ENCODE measurements around the gene MEIKIN. TPM values are rescaled to one million over a fixed set of nuclear protein-coding genes. Genes with fewer than 3 reads are reported as not detected.

Gene MEIKIN
- total RNA-seq, 1 donor: not detected

DNA sequence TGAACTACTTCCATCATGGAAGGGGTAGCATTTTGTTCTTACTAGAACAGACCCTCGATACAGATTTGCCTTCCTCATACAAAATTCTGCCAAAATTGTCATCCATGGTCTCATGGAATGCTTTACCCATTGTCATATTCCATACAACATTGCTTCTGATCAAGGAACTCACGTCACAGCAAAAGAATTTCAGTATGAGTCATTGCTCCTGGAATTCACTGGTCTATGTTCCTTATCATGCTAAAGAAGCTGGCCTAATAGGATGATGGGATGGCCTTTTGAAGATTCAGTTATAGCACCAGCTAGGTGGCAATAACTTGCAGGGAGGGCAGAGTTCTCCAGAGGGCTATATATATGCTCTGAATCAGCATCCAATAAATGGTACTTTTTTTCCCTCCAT, 130.5 kb downstream of the MEIKIN start:
- no peak overlapping the region for H3K27ac ChIP-seq (ENCODE audit: low read depth, low read length)
- no peak overlapping the region for H2AFZ ChIP-seq (ENCODE audit: low read length)
- H3K27me3 ChIP-seq (ENCODE audit: insufficient read depth, low read length): no peaks in the 10 kb centered on the region

GRCh38 chr5:131812371-131813160, 132.9 kb downstream of the MEIKIN start:
- Histone ChIP-seq H3K4me2 (ENCODE audit: insufficient read depth, low read length) (no peak overlapping the region), H4K20me1 (ENCODE audit: insufficient read depth, low read length) (no peaks in the 10 kb centered on the region), H3K79me2 (ENCODE audit: insufficient read depth, low read length) (no peaks in the 10 kb centered on the region), H3K9me3 (ENCODE audit: low read depth, low read length) (no peaks in the 10 kb centered on the region), H3K27me3 (ENCODE audit: insufficient read depth, low read length) (no peaks in the 10 kb centered on the region), H3K27ac (ENCODE audit: low read depth, low read length) (no peak overlapping the region), H2AFZ (ENCODE audit: low read length) (no peak overlapping the region), H3K36me3 (ENCODE audit: insufficient read depth, low read length) (no peaks in the 10 kb centered on the region), H3K4me3 (ENCODE audit: insufficient read depth, low read length) (no peak overlapping the region), H3K4me1 (ENCODE audit: insufficient read depth, low read length) (peaks cover 15% of the 10 kb centered on the region)
- DNase-seq (ENCODE audit: insufficient read length, low spot score, missing footprints): no peak
- TF ChIP-seq, protein P1, sequence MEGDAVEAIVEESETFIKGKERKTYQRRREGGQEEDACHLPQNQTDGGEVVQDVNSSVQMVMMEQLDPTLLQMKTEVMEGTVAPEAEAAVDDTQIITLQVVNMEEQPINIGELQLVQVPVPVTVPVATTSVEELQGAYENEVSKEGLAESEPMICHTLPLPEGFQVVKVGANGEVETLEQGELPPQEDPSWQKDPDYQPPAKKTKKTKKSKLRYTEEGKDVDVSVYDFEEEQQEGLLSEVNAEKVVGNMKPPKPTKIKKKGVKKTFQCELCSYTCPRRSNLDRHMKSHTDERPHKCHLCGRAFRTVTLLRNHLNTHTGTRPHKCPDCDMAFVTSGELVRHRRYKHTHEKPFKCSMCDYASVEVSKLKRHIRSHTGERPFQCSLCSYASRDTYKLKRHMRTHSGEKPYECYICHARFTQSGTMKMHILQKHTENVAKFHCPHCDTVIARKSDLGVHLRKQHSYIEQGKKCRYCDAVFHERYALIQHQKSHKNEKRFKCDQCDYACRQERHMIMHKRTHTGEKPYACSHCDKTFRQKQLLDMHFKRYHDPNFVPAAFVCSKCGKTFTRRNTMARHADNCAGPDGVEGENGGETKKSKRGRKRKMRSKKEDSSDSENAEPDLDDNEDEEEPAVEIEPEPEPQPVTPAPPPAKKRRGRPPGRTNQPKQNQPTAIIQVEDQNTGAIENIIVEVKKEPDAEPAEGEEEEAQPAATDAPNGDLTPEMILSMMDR (IDR thresholded peaks at IDR 0.05; ENCODE audit: extremely low read depth, low read depth, low read length): no peak

More for the DNA sequence above, 130.5 kb downstream of the MEIKIN start:
- no peaks in the 10 kb centered on the region for H4K20me1 ChIP-seq (ENCODE audit: insufficient read depth, low read length)
- TF ChIP-seq, protein P1 (IDR thresholded peaks at IDR 0.05; ENCODE audit: extremely low read depth, low read depth, low read length): no peak
- no peaks in the 10 kb centered on the region for H3K36me3 ChIP-seq (ENCODE audit: insufficient read depth, low read length)
- no peak overlapping the region for H3K4me2 ChIP-seq (ENCODE audit: insufficient read depth, low read length)
- no peaks in the 10 kb centered on the region for H3K79me2 ChIP-seq (ENCODE audit: insufficient read depth, low read length)
- H3K9me3 ChIP-seq (ENCODE audit: low read depth, low read length): no peaks in the 10 kb centered on the region
- no peak overlapping the region for H3K4me3 ChIP-seq (ENCODE audit: insufficient read depth, low read length)
- H3K4me1 ChIP-seq (ENCODE audit: insufficient read depth, low read length): peaks cover 15% of the 10 kb centered on the region
- peak; percentile 82 for DNase-seq (ENCODE audit: insufficient read length, low spot score, missing footprints)

- Histone ChIP-seq H4K20me1 (ENCODE audit: insufficient read depth, low read length) (no peaks in the 10 kb centered on the region), H2AFZ (ENCODE audit: low read length) (peak overlapping the region; percentile 43), H3K27ac (ENCODE audit: low read depth, low read length) (no peak overlapping the region), H3K9me3 (ENCODE audit: low read depth, low read length) (no peaks in the 10 kb centered on the region), H3K36me3 (ENCODE audit: insufficient read depth, low read length) (no peaks in the 10 kb centered on the region), H3K4me2 (ENCODE audit: insufficient read depth, low read length) (peak overlapping the region; percentile 35), H3K4me3 (ENCODE audit: insufficient read depth, low read length) (no peak overlapping the region), H3K79me2 (ENCODE audit: insufficient read depth, low read length) (no peaks in the 10 kb centered on the region), H3K27me3 (ENCODE audit: insufficient read depth, low read length) (no peaks in the 10 kb centered on the region), H3K4me1 (ENCODE audit: insufficient read depth, low read length) (peaks cover 15% of the 10 kb centered on the region)
- TF ChIP-seq, protein P1 (IDR thresholded peaks at IDR 0.05; ENCODE audit: extremely low read depth, low read depth, low read length): peak; percentile 24
- DNase-seq (ENCODE audit: insufficient read length, low spot score, missing footprints): peak; percentile 72
Measured at GRCh38 chr5:131810510-131811249, 134.8 kb downstream of the MEIKIN start.

Measured in osteoblast (primary cell).